ENCODE data around the gene C17orf50. TPM values are rescaled to one million over a fixed set of nuclear protein-coding genes. Genes with fewer than 3 reads are reported as not detected.

Gene C17orf50
- total RNA-seq, 1 experiment from 2014 or later, result not detected

- no peak overlapping the region for H2AFZ ChIP-seq
- H4K20me1 ChIP-seq (ENCODE audit: insufficient read depth), result no peaks in the 10 kb centered on the region
- no peaks in the 10 kb centered on the region; the same call in 1 of the 2 replicates for H3K27me3 ChIP-seq (ENCODE audit: insufficient read depth, low read depth)
- CTCF ChIA-PET, result interaction anchor here (0.7 kb wide), 1 partner anchor 11 kb away, joined by 5 read pairs; no protein-coding TSS in a partner anchor
- intact Hi-C loops (cut with micrococcal nuclease; ENCODE audit: unreplicated experiment), result no loop called here
- BruUV-seq (replicated peaks), result no TSS peak
- H3K4me3 ChIP-seq, result no peak overlapping the region
- H3K9me3 ChIP-seq (ENCODE audit: insufficient read depth, low read depth), result no peaks in the 10 kb centered on the region
- no peaks in the 10 kb centered on the region for H3K36me3 ChIP-seq (ENCODE audit: low read depth)
- DNase-seq, result no peak
- TF ChIP-seq EZH2 (IDR thresholded peaks at IDR 0.05; ENCODE audit: low read depth), result no peak
- TF ChIP-seq CTCF (conservative IDR thresholded peaks at IDR 0.05), result no peak
- no peak overlapping the region for H3K27ac ChIP-seq
- H3F3A ChIP-seq (ENCODE audit: insufficient read depth, low read depth), result peaks cover 39% of the 10 kb centered on the region; the same call in 1 of the 2 replicates
- peaks cover 59% of the 10 kb centered on the region for H3K4me1 ChIP-seq (replicated peaks; ENCODE audit: insufficient read depth)
- POLR2A ChIA-PET (ENCODE audit: unreplicated experiment), result interaction anchor here (0.5 kb wide), 1 partner anchor 17 kb away, joined by 7 read pairs; no protein-coding TSS in a partner anchor
- H3K4me2 ChIP-seq, result no peak overlapping the region
- H3K79me2 ChIP-seq (ENCODE audit: low read depth), result no peaks in the 10 kb centered on the region
- no peaks in the 10 kb centered on the region for H3K9me2 ChIP-seq (ENCODE audit: insufficient read depth)
These were observed 20.3 kb downstream of the C17orf50 start for GRCh38 chr17:35780950-35781349.

GRCh38 chr17:35784895-35785294, 24.2 kb downstream of the C17orf50 start:
- BruUV-seq (replicated peaks), result no TSS peak
- H3K4me2 ChIP-seq, result peak overlapping the region; percentile 57; the same call in 1 of the 2 replicates
- ChIA-PET CTCF (interaction anchor here (1.2 kb wide), 1 partner anchor 18 kb away, joined by 3 read pairs; no protein-coding TSS in a partner anchor), POLR2A (ENCODE audit: unreplicated experiment) (no interaction called here)
- peak in 1 of 2 experiments; percentile 36 for DNase-seq
- H3K27ac ChIP-seq, result no peak overlapping the region
- no peak overlapping the region for H3K4me3 ChIP-seq
- TF ChIP-seq CTCF (conservative IDR thresholded peaks at IDR 0.05), result no peak
- no peak for TF ChIP-seq EZH2 (IDR thresholded peaks at IDR 0.05; ENCODE audit: low read depth)
- H3K27me3 ChIP-seq (ENCODE audit: insufficient read depth, low read depth), result no peaks in the 10 kb centered on the region
- H2AFZ ChIP-seq, result no peak overlapping the region
- peaks cover 71% of the 10 kb centered on the region for H3K4me1 ChIP-seq (replicated peaks; ENCODE audit: insufficient read depth)
- H3F3A ChIP-seq (ENCODE audit: insufficient read depth, low read depth), result peaks cover 49% of the 10 kb centered on the region
- H3K36me3 ChIP-seq (ENCODE audit: low read depth), result no peaks in the 10 kb centered on the region
- H4K20me1 ChIP-seq (ENCODE audit: insufficient read depth), result no peaks in the 10 kb centered on the region
- H3K9me3 ChIP-seq (ENCODE audit: insufficient read depth, low read depth), result no peaks in the 10 kb centered on the region
- intact Hi-C loops (cut with micrococcal nuclease; ENCODE audit: unreplicated experiment), result no loop called here
- no peaks in the 10 kb centered on the region for H3K9me2 ChIP-seq (ENCODE audit: insufficient read depth)
- H3K79me2 ChIP-seq (ENCODE audit: low read depth), result no peaks in the 10 kb centered on the region

GRCh38 chr17:35786941-35787432, 26.3 kb downstream of the C17orf50 start:
- H3K27me3 ChIP-seq (ENCODE audit: insufficient read depth, low read depth), result no peaks in the 10 kb centered on the region
- intact Hi-C loops (cut with micrococcal nuclease; ENCODE audit: unreplicated experiment), result no loop called here
- peak in 1 of 2 experiments; percentile 40 for DNase-seq
- no peaks in the 10 kb centered on the region for H4K20me1 ChIP-seq (ENCODE audit: insufficient read depth)
- no peaks in the 10 kb centered on the region for H3K9me2 ChIP-seq (ENCODE audit: insufficient read depth)
- CTCF ChIA-PET, result interaction anchor here (0.6 kb wide), 3 partner anchors 17 to 23 kb away, joined by 3 read pairs; no protein-coding TSS in a partner anchor
- POLR2A ChIA-PET (ENCODE audit: unreplicated experiment), result no interaction called here
- H3K4me2 ChIP-seq, result peak overlapping the region; percentile 51
- no peaks in the 10 kb centered on the region for H3K79me2 ChIP-seq (ENCODE audit: low read depth)
- no peak overlapping the region for H2AFZ ChIP-seq
- peak overlapping the region; percentile 80 for H3K27ac ChIP-seq
- H3K4me3 ChIP-seq, result no peak overlapping the region
- H3K9me3 ChIP-seq (ENCODE audit: insufficient read depth, low read depth), result no peaks in the 10 kb centered on the region
- no peaks in the 10 kb centered on the region for H3K36me3 ChIP-seq (ENCODE audit: low read depth)
- peaks cover 49% of the 10 kb centered on the region for H3F3A ChIP-seq (ENCODE audit: insufficient read depth, low read depth)
- TF ChIP-seq EZH2 (IDR thresholded peaks at IDR 0.05; ENCODE audit: low read depth), result no peak
- no peak for TF ChIP-seq CTCF (conservative IDR thresholded peaks at IDR 0.05)
- H3K4me1 ChIP-seq (replicated peaks; ENCODE audit: insufficient read depth), result peaks cover 81% of the 10 kb centered on the region
- no TSS peak for BruUV-seq (replicated peaks)
